Prostate gland (tissue), 2 donors: Measurements from ENCODE around the gene CARD19.

ENCODE experiments used
- POLR2A ChIP-seq: fragments of 450-650 bp; IDR thresholded peaks from one replicate; pipeline ENCODE4 v1.6.1; 2016; ENCODE audit warnings: antibody characterized with exemption, mild to moderate bottlenecking
- POLR2AphosphoS5 ChIP-seq: sonication (generic); formaldehyde crosslinking; IDR thresholded peaks from one replicate; pipeline ENCODE4 v1.6.1; 2017; ENCODE audit warnings: antibody characterized with exemption
- TF ChIP-seq, protein P1 (sequence below), 4 experiments: fragments of 200-600 bp in 2 of 4; fragments of 450-650 bp in 2 of 4; sonication (generic) in 2 of 4; IDR thresholded peaks; 1 replicate in 3 of 4; 2 replicates in 1 of 4; pipeline ENCODE4 v1.5.1; 2016 to 2019; ENCODE audit warnings: antibody characterized with exemption in 4 of 4, mild to moderate bottlenecking in 2 of 4, moderate library complexity in 2 of 4

DNA sequence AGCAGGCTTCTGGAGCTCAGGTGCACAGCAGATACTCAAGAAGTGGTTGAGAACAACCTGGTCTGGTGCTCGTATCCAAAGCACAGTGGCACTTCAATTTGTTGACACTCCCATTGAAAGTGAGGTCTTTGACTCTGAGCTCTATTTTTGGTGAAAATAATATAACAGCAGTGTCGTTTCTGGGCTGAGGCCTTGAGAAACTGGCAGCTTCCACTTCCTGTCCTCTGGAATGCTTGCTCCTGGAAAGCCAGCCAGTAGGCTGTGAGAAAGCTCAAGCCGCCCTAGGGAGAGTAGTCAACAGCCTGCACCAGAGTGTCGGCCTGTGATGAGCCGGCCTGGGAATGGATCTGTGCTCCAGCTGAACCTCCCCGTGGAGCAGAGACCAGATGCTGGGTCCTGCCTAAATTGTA, 44.3 kb upstream of the CARD19 start:
- TF ChIP-seq, protein P1, sequence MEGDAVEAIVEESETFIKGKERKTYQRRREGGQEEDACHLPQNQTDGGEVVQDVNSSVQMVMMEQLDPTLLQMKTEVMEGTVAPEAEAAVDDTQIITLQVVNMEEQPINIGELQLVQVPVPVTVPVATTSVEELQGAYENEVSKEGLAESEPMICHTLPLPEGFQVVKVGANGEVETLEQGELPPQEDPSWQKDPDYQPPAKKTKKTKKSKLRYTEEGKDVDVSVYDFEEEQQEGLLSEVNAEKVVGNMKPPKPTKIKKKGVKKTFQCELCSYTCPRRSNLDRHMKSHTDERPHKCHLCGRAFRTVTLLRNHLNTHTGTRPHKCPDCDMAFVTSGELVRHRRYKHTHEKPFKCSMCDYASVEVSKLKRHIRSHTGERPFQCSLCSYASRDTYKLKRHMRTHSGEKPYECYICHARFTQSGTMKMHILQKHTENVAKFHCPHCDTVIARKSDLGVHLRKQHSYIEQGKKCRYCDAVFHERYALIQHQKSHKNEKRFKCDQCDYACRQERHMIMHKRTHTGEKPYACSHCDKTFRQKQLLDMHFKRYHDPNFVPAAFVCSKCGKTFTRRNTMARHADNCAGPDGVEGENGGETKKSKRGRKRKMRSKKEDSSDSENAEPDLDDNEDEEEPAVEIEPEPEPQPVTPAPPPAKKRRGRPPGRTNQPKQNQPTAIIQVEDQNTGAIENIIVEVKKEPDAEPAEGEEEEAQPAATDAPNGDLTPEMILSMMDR (IDR thresholded peaks at IDR 0.05): no peak
- TF ChIP-seq POLR2AphosphoS5 (no peak), POLR2A (no peak)
